ENCODE data around the gene CDNF.

- no peak for TF ChIP-seq CTCF (IDR thresholded peaks at IDR 0.05)
- no peak for TF ChIP-seq POLR2A (IDR thresholded peaks at IDR 0.05)
Observed at GRCh38 chr10:14820010-14820774, 17.6 kb downstream of the CDNF start.

Data from heart left ventricle (tissue), 13 donors.